ENCODE results near the gene SMIM36.
"Not testable (repeated sequence)": the region's sequence is repeated elsewhere in the genome, so short reads cannot be mapped to it uniquely, and the experiment has no call there.

The SMIM36 gene

GRCh38 chr17:55478971-55479370 lies 32.3 kb downstream of the SMIM36 start:
- no peak for TF ChIP-seq CTCF (IDR thresholded peaks at IDR 0.05; ENCODE audit: insufficient read depth, low read depth, low read length, missing control alignments)
- H3K4me3 ChIP-seq (ENCODE audit: low read depth, low read length), result no peak overlapping the region
- no peak for DNase-seq (ENCODE audit: low read depth)

GRCh38 chr17:55466671-55467070 lies 44.6 kb downstream of the SMIM36 start:
- H3K4me3 ChIP-seq (ENCODE audit: low read depth, low read length), result peak overlapping the region; percentile 15; the same call in 1 of the 2 replicates
- TF ChIP-seq CTCF (IDR thresholded peaks at IDR 0.05; ENCODE audit: insufficient read depth, low read depth, low read length, missing control alignments), result no peak
- peak; percentile 41 for DNase-seq (ENCODE audit: low read depth)

- not testable (repeated sequence) for DNase-seq (ENCODE audit: low read depth)
Observed at GRCh38 chr17:55465771-55466170, 45.5 kb downstream of the SMIM36 start.

GRCh38 chr17:55463600-55463999 lies 47.7 kb downstream of the SMIM36 start:
- TF ChIP-seq CTCF (IDR thresholded peaks at IDR 0.05; ENCODE audit: insufficient read depth, low read depth, low read length, missing control alignments), result no peak
- DNase-seq (ENCODE audit: low read depth), result peak; percentile 85
- no peak overlapping the region for H3K4me3 ChIP-seq (ENCODE audit: low read depth, low read length)

More at GRCh38 chr17:55465771-55466170, 45.5 kb downstream of the SMIM36 start:
- not testable (repeated sequence) for H3K4me3 ChIP-seq (ENCODE audit: low read depth, low read length)

GRCh38 chr17:55462711-55463110 lies 48.5 kb downstream of the SMIM36 start:
- DNase-seq (ENCODE audit: low read depth), result no peak
- no peak overlapping the region for H3K4me3 ChIP-seq (ENCODE audit: low read depth, low read length)
- no peak for TF ChIP-seq CTCF (IDR thresholded peaks at IDR 0.05; ENCODE audit: insufficient read depth, low read depth, low read length, missing control alignments)

- DNase-seq (ENCODE audit: low read depth), result no peak
- no peak for TF ChIP-seq CTCF (IDR thresholded peaks at IDR 0.05; ENCODE audit: insufficient read depth, low read depth, low read length, missing control alignments)
- no peak overlapping the region for H3K4me3 ChIP-seq (ENCODE audit: low read depth, low read length)
Observed at GRCh38 chr17:55462234-55462633, 49.0 kb downstream of the SMIM36 start.

GRCh38 chr17:55458978-55459377 lies 52.3 kb downstream of the SMIM36 start:
- DNase-seq (ENCODE audit: low read depth), result peak; percentile 70
- TF ChIP-seq CTCF (IDR thresholded peaks at IDR 0.05; ENCODE audit: insufficient read depth, low read depth, low read length, missing control alignments), result no peak
- H3K4me3 ChIP-seq (ENCODE audit: low read depth, low read length), result no peak overlapping the region

Measured in GM12865 (cell line).